HepG2 (cell line): ENCODE data around the gene CHAF1A. TPM values are rescaled to one million over a fixed set of nuclear protein-coding genes. Genes with fewer than 3 reads are reported as not detected.

ENCODE experiments used
- CBX5 ChIP-seq: sonication (generic); formaldehyde crosslinking; IDR thresholded peaks from 2 replicates; pipeline ENCODE4 v1.4.0; 2020; ENCODE audit warnings: missing genetic modification reagents, borderline replicate concordance
- DNMT3B ChIP-seq: conservative IDR thresholded peaks from 2 replicates; pipeline ENCODE4 v1.6.1; 2016; ENCODE audit warnings: missing biosample characterization, control low read depth
- FLYWCH1 ChIP-seq: sonication (generic); formaldehyde crosslinking; IDR thresholded peaks from 2 replicates; pipeline ENCODE4 v1.8.1; 2023; ENCODE audit warnings: mild to moderate bottlenecking, missing genetic modification reagents
- FOXK2 ChIP-seq: fragments of 450-650 bp; IDR thresholded peaks from 2 replicates; pipeline ENCODE4 v1.6.1; 2016
- GATA4 ChIP-seq: sonication (generic); IDR thresholded peaks from 2 replicates; pipeline ENCODE4 v1.6.1; 2016; ENCODE audit warnings: antibody characterized with exemption, low read depth, borderline replicate concordance
- GFI1 ChIP-seq: sonication (generic); formaldehyde crosslinking; IDR thresholded peaks from 2 replicates; pipeline ENCODE4 v1.5.0; 2020; ENCODE audit warnings: missing genetic modification reagents, mild to moderate bottlenecking, borderline replicate concordance
- MYNN ChIP-seq: sonication (generic); formaldehyde crosslinking; IDR thresholded peaks from 2 replicates; pipeline ENCODE4 v1.4.0; 2020; ENCODE audit warnings: mild to moderate bottlenecking, low read depth, missing genetic modification reagents
- NR2F1 ChIP-seq, 2 experiments: fragments of 450-650 bp in 1 of 2; formaldehyde crosslinking in 1 of 2; IDR thresholded peaks; 2 replicates each; pipeline versions ENCODE4 v1.5.0 to v1.6.1; 2016 to 2020; ENCODE audit warnings: mild to moderate bottlenecking in 1 of 2, missing compliant biosample characterization in 1 of 2, missing genetic modification reagents in 1 of 2, moderate library complexity in 1 of 2
- ONECUT2 ChIP-seq: sonication (generic); formaldehyde crosslinking; IDR thresholded peaks from 2 replicates; pipeline ENCODE4 v1.4.0; 2020; ENCODE audit warnings: missing genetic modification reagents
- RBM39 ChIP-seq: fragments of 200-400 bp; formaldehyde crosslinking; IDR thresholded peaks from one replicate; pipeline ENCODE4 v1.6.1; 2018; ENCODE audit warnings: antibody characterized with exemption, mild to moderate bottlenecking, low read depth, low read length; ENCODE audit not compliant: poor library complexity, severe bottlenecking
- SKIL ChIP-seq: sonication (generic); formaldehyde crosslinking; IDR thresholded peaks from 2 replicates; pipeline ENCODE4 v1.8.0; 2022; ENCODE audit warnings: missing genetic modification reagents, mild to moderate bottlenecking, moderate library complexity, borderline replicate concordance
- SNAPC4 ChIP-seq: sonication (generic); formaldehyde crosslinking; IDR thresholded peaks from 2 replicates; pipeline ENCODE4 v1.4.0; 2020; ENCODE audit warnings: mild to moderate bottlenecking, missing genetic modification reagents
- TCF7 ChIP-seq: sonication (generic); IDR thresholded peaks from 2 replicates; pipeline ENCODE4 v1.6.1; 2016; ENCODE audit warnings: antibody characterized with exemption, low read depth
- TGIF2 ChIP-seq: IDR thresholded peaks from 2 replicates; pipeline ENCODE4 v1.6.1; 2016; ENCODE audit warnings: control low read depth, missing compliant biosample characterization
- U2AF2 ChIP-seq: fragments of 200-400 bp; formaldehyde crosslinking; IDR thresholded peaks from 2 replicates; pipeline ENCODE4 v1.6.1; 2017; ENCODE audit warnings: low read depth, mild to moderate bottlenecking, low read length
- ZBTB49 ChIP-seq: sonication (generic); formaldehyde crosslinking; IDR thresholded peaks from 2 replicates; pipeline ENCODE4 v1.4.0; 2020; ENCODE audit warnings: missing genetic modification reagents, borderline replicate concordance
- ZNF468 ChIP-seq: sonication (generic); formaldehyde crosslinking; IDR thresholded peaks from 2 replicates; pipeline ENCODE4 v1.8.0; 2022; ENCODE audit warnings: mild to moderate bottlenecking, moderate library complexity, missing genetic modification reagents
- ZNF691 ChIP-seq: sonication (generic); formaldehyde crosslinking; IDR thresholded peaks from 2 replicates; pipeline ENCODE4 v1.4.0; 2020; ENCODE audit warnings: missing genetic modification reagents, low read depth, mild to moderate bottlenecking, borderline replicate concordance
- polyA plus RNA-seq, 8 experiments: library from polyadenylated mRNA; depleted of rRNA in 3 of 8; stranded (reverse) in 7 of 8; unstranded in 1 of 8; fragments of >200 nt; fragmentation: Illumina TruSeq in 4 of 8; extraction: Trizol in 4 of 8; gene quantifications; 2 replicates each; pipeline versions ENCODE4 v1.2.1 to v1.2.3, GENCODE V29; 2011 to 2016; ENCODE audit warnings: low read depth in 4 of 8, missing spikeins in 1 of 8, mixed read lengths in 1 of 8; ENCODE audit not compliant: insufficient read depth in 1 of 8
- total RNA-seq, 5 experiments: library from RNA; depleted of rRNA; stranded (reverse); fragments of >200 nt; fragmentation: Illumina TruSeq; extraction: Trizol; gene quantifications; 2 replicates each; pipeline ENCODE4 v1.2.3, GENCODE V29; 2016; ENCODE audit warnings: low read depth in 1 of 5

Gene CHAF1A
- total and polyA plus RNA-seq, 2 of the 13 experiments (the other 11 are each of a cell fraction or from before 2014, with no cell fraction given) = 11.0 to 34.8 TPM

- TF ChIP-seq SNAPC4 (CRISPR knock-in tag) = no peak
- peak; percentile 23; the same call in 1 of the 2 replicates for TF ChIP-seq CBX5 (CRISPR knock-in tag)
- no peak for TF ChIP-seq FLYWCH1 (CRISPR knock-in tag)
- TF ChIP-seq ZNF468 (CRISPR knock-in tag) = no peak
- peak; percentile 62; the same call in 1 of the 2 replicates for TF ChIP-seq ZNF691 (CRISPR knock-in tag)
- TF ChIP-seq U2AF2 = peak; percentile 95
- no peak for TF ChIP-seq SKIL (CRISPR knock-in tag)
- TF ChIP-seq MYNN = no peak
- TF ChIP-seq NR2F1 (CRISPR knock-in tag; IDR thresholded peaks at IDR 0.05) = no peak
- no peak for TF ChIP-seq RBM39
- TF ChIP-seq ZBTB49 (CRISPR knock-in tag) = no peak
- TF ChIP-seq GATA4 = no peak
- TF ChIP-seq ONECUT2 (CRISPR knock-in tag) = no peak
- TF ChIP-seq GFI1 (CRISPR knock-in tag) = no peak
- TF ChIP-seq TGIF2 (CRISPR knock-in tag) = no peak; the same call in 1 of the 2 replicates
- no peak for TF ChIP-seq FOXK2
- TF ChIP-seq DNMT3B (CRISPR knock-in tag) = no peak
- TF ChIP-seq TCF7 = no peak
These were observed 55.4 kb downstream of the CHAF1A start, which contains the start of gene UBXN6 (continued) for GRCh38 chr19:4457654-4458395.
